Caco-2 (cell line): ENCODE data around the gene WWOX. TPM values are rescaled to one million over a fixed set of nuclear protein-coding genes. Genes with fewer than 3 reads are reported as not detected.

ENCODE experiments used
- BruUV-seq: library from RNA; stranded (reverse); fragments of 400-500 nt; replicated peaks from 2 replicates; lab custom pipeline; 2021; lab: Mats Ljungman, UMichigan
- CTCF ChIA-PET: fragments of 300-600 bp; sonication (Branson Sonifier 250); formaldehyde crosslinking; loops from one replicate; lab custom pipeline; 2022; ENCODE audit warnings: antibody characterized with exemption; lab: Charles Lee
- POLR2A ChIA-PET: fragments of 300-600 bp; sonication (Branson Sonifier 250); formaldehyde crosslinking; loops from one replicate; lab custom pipeline; 2022; ENCODE audit warnings: antibody characterized with exemption; lab: Charles Lee
- DNase-seq, 2 experiments: peaks; one replicate each; pipeline versions ENCODE4 v3.0.0 to v3.0.0-alpha.2; 2020 to 2022
- H3K27me3 ChIP-seq: replicated peaks from 2 replicates; pipeline ENCODE4 v1.6.0; 2011; ENCODE audit warnings: low read length; ENCODE audit not compliant: control insufficient read depth, insufficient read depth
- H3K36me3 ChIP-seq: 2 replicates; pipeline ENCODE4 v1.5.1; 2011; ENCODE audit warnings: low read length; ENCODE audit not compliant: control insufficient read depth, insufficient read depth
- H3K4me1 ChIP-seq: fragments of 250-450 bp; sonication (Bioruptor Pico); 2 replicates; pipeline ENCODE4 v1.5.1; 2020; ENCODE audit warnings: mild to moderate bottlenecking
- H3K4me3 ChIP-seq: 2 replicates; pipeline ENCODE4 v1.5.1; 2011; ENCODE audit warnings: low read depth, mild to moderate bottlenecking, control low read depth, low read length
- H3K9me3 ChIP-seq: fragments of 250-450 bp; sonication (Bioruptor Pico); 2 replicates; pipeline ENCODE4 v1.5.1; 2020; ENCODE audit warnings: mild to moderate bottlenecking, moderate library complexity
- H3K27ac Mint-ChIP-seq: one replicate; pipeline ENCODE4 v1.8.0; 2022; ENCODE audit warnings: mixed read lengths; ENCODE audit not compliant: unreplicated experiment
- H3K27me3 Mint-ChIP-seq: one replicate; pipeline ENCODE4 v1.8.0; 2022; ENCODE audit warnings: mixed read lengths; ENCODE audit not compliant: insufficient read depth, unreplicated experiment
- H3K36me3 Mint-ChIP-seq: one replicate; pipeline ENCODE4 v1.8.0; 2022; ENCODE audit warnings: mild to moderate bottlenecking, mixed read lengths; ENCODE audit not compliant: insufficient read depth, unreplicated experiment
- H3K4me1 Mint-ChIP-seq: one replicate; pipeline ENCODE4 v1.8.0; 2022; ENCODE audit warnings: low read depth, mixed read lengths; ENCODE audit not compliant: unreplicated experiment
- H3K4me3 Mint-ChIP-seq: one replicate; pipeline ENCODE4 v1.8.0; 2022; ENCODE audit warnings: mild to moderate bottlenecking, moderate library complexity, mixed read lengths; ENCODE audit not compliant: unreplicated experiment
- H3K9me3 Mint-ChIP-seq: one replicate; pipeline ENCODE4 v1.8.0; 2022; ENCODE audit warnings: mixed read lengths; ENCODE audit not compliant: unreplicated experiment
- intact Hi-C: fragments of 100-400 bp; cut with micrococcal nuclease; formaldehyde crosslinking; loops from one replicate; pipeline ENCODE4 v1.10.0; 2022; ENCODE audit not compliant: unreplicated experiment
- total RNA-seq: library from RNA; stranded (reverse); gene quantifications from 2 replicates; pipeline ENCODE4 v1.2.3, GENCODE V29; 2022
- TF ChIP-seq, protein P1 (sequence below), 2 experiments: fragments of 200-600 bp in 1 of 2; IDR thresholded peaks; 1 replicate in 1 of 2; 2 replicates in 1 of 2; pipeline versions ENCODE4 v1.5.1 to v1.8.0; 2011 to 2022; ENCODE audit warnings: antibody characterized with exemption in 1 of 2, control low read depth in 1 of 2, inconsistent platforms in 1 of 2, low read depth in 1 of 2, low read length in 1 of 2, mild to moderate bottlenecking in 1 of 2, moderate library complexity in 1 of 2; ENCODE audit not compliant: insufficient read depth in 1 of 2, severe bottlenecking in 1 of 2, unreplicated experiment in 1 of 2

WWOX gene
- total RNA-seq, 1 experiment from 2014 or later, result 45.0 TPM

DNA sequence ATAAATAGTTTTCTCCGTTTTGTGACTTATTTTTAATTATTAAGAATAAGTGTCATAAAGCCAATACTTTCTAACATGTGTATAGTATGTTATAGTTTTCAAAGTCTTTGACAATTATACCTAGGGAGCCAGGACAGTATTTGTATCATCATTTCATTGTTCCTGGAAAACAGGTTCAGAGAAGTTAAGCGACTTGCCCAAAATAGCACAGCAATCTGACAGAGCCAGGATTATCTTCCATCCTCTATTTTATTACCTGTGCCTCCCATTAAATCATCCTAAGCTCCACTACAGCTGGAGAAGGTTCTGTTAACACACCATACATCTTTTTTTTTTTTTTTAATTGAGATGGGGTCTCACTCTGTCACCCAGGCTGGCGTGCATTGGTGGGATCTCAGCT, 782.7 kb downstream of the WWOX start:
- BruUV-seq, result no TSS peak
- TF ChIP-seq, protein P1, sequence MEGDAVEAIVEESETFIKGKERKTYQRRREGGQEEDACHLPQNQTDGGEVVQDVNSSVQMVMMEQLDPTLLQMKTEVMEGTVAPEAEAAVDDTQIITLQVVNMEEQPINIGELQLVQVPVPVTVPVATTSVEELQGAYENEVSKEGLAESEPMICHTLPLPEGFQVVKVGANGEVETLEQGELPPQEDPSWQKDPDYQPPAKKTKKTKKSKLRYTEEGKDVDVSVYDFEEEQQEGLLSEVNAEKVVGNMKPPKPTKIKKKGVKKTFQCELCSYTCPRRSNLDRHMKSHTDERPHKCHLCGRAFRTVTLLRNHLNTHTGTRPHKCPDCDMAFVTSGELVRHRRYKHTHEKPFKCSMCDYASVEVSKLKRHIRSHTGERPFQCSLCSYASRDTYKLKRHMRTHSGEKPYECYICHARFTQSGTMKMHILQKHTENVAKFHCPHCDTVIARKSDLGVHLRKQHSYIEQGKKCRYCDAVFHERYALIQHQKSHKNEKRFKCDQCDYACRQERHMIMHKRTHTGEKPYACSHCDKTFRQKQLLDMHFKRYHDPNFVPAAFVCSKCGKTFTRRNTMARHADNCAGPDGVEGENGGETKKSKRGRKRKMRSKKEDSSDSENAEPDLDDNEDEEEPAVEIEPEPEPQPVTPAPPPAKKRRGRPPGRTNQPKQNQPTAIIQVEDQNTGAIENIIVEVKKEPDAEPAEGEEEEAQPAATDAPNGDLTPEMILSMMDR (IDR thresholded peaks at IDR 0.05; ENCODE audit: insufficient read depth in 1 of 2, low read depth in 1 of 2, low read length in 1 of 2, severe bottlenecking in 1 of 2, unreplicated experiment in 1 of 2), result no peak
- 0 out of 2 replicates have a peak, but pooled peaks cover 2% of the 10 kb centered on the region for H3K9me3 ChIP-seq
- POLR2A ChIA-PET, result no interaction called here
- no peak overlapping the region for H3K27ac Mint-ChIP-seq
- H3K4me3 ChIP-seq, result no peak overlapping the region
- peaks cover 5% of the 10 kb centered on the region for H3K27me3 Mint-ChIP-seq
- H3K4me1 Mint-ChIP-seq, result no peaks in the 10 kb centered on the region
- DNase-seq, result no peak
- H3K4me3 Mint-ChIP-seq, result no peak overlapping the region
- no peaks in the 10 kb centered on the region for H3K36me3 ChIP-seq
- no peaks in the 10 kb centered on the region for H3K4me1 ChIP-seq
- H3K27me3 ChIP-seq, result no peaks in the 10 kb centered on the region
- H3K36me3 Mint-ChIP-seq, result no peaks in the 10 kb centered on the region
- intact Hi-C loops, result no loop called here
- H3K9me3 Mint-ChIP-seq, result no peaks in the 10 kb centered on the region
- CTCF ChIA-PET, result no interaction called here

DNA sequence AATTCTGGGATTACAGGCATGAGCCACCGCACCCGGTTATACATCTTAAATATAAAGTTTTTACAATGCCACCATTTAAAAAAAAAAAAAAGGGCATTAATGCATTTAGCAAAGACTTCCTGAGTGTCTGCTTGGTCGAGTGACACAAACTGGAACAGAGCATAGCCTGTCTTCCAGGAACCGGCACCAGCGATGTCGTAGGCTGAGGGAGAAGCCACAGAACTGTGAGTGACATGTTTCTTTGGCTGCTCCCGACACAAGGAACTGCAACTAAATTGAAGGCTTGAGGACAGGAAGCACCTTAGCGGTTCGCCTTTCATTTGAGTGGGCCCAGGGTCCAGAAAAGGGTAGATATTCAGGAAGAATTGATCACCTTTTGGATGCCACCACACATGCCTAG, 783.3 kb downstream of the WWOX start:
- H3K27me3 ChIP-seq, result no peaks in the 10 kb centered on the region
- TF ChIP-seq, protein P1 (IDR thresholded peaks at IDR 0.05; ENCODE audit: insufficient read depth in 1 of 2, low read depth in 1 of 2, low read length in 1 of 2, severe bottlenecking in 1 of 2, unreplicated experiment in 1 of 2), result no peak
- no peak overlapping the region for H3K4me3 ChIP-seq
- 0 out of 2 replicates have a peak, but pooled peaks cover 2% of the 10 kb centered on the region for H3K9me3 ChIP-seq
- Mint-ChIP-seq H3K36me3 (no peaks in the 10 kb centered on the region), H3K9me3 (no peaks in the 10 kb centered on the region), H3K4me3 (no peak overlapping the region), H3K27me3 (peaks cover 5% of the 10 kb centered on the region), H3K27ac (no peak overlapping the region), H3K4me1 (no peaks in the 10 kb centered on the region)
- no TSS peak for BruUV-seq
- ChIA-PET CTCF (no interaction called here), POLR2A (no interaction called here)
- no peaks in the 10 kb centered on the region for H3K4me1 ChIP-seq
- H3K36me3 ChIP-seq, result no peaks in the 10 kb centered on the region
- no peak for DNase-seq
- intact Hi-C loops, result no loop called here

DNA sequence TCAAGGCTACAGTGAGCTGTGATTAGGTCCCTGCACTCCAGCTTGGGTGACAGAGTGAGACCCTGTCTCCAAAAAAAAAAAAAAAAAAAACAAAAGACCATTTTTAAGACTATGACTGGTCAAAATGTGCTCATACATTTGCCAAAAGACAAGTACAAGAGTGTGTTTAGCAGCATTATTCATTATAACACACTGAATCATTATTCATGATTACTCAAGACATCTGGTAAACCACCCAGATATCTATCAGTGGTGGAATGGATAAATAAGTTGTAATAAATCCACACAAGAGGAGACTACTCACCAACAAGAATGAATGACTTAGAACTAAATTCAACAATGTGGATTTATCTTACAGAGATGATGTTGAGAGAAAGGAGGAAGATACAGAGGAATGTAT, 784.8 kb downstream of the WWOX start:
- Mint-ChIP-seq H3K36me3 (no peaks in the 10 kb centered on the region), H3K27ac (no peak overlapping the region), H3K4me3 (no peak overlapping the region), H3K4me1 (no peaks in the 10 kb centered on the region), H3K9me3 (no peaks in the 10 kb centered on the region), H3K27me3 (peaks cover 5% of the 10 kb centered on the region)
- Histone ChIP-seq H3K4me3 (no peak overlapping the region), H3K36me3 (no peaks in the 10 kb centered on the region), H3K27me3 (no peaks in the 10 kb centered on the region), H3K4me1 (no peaks in the 10 kb centered on the region), H3K9me3 (0 out of 2 replicates have a peak, but pooled peaks cover 2% of the 10 kb centered on the region)
- intact Hi-C loops, result no loop called here
- DNase-seq, result no peak
- CTCF ChIA-PET, result no interaction called here
- TF ChIP-seq, protein P1 (IDR thresholded peaks at IDR 0.05; ENCODE audit: insufficient read depth in 1 of 2, low read depth in 1 of 2, low read length in 1 of 2, severe bottlenecking in 1 of 2, unreplicated experiment in 1 of 2), result no peak
- POLR2A ChIA-PET, result no interaction called here
- no TSS peak for BruUV-seq
